ENCODE measurements around the gene ARSB.

Gene ARSB

GRCh38 chr5:78927657-78928282, 57.3 kb downstream of the ARSB start:
- no peak overlapping the region for H3K4me3 ChIP-seq (ENCODE audit: low read depth, low read length)
- DNase-seq (ENCODE audit: low read depth, low spot score), result peak; percentile 53
- POLR2A ChIA-PET, result no interaction called here
- CTCF ChIA-PET, result interaction anchor here (1.2 to 2.2 kb wide), 5 partner anchors 9 to 293 kb away, joined by 3 to 17 read pairs (median 4); no protein-coding TSS in a partner anchor
- TF ChIP-seq CTCF (IDR thresholded peaks at IDR 0.05; ENCODE audit: insufficient read depth, low read length, missing control alignments), result no peak

DNA sequence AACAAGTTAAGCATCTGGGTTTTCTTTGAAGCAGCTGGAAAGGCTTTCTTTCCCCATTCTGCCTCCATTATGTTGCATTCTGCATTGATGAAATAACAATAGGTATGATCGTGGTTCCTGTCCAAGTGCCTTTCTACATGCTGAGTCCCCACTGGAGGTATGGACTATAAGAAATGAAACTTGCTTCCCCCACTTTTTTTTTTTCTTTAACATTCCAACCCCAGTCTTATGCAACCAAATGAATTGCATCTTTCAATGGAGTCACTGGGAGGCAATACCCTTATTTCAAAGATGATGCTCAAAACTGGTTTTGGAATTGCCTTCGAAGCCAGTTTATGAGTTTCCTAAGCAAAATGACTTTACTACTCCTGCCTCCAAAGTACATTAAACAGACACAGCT, 58.9 kb downstream of the ARSB start:
- CTCF ChIA-PET, result interaction anchor here (1.7 to 2.2 kb wide), 2 partner anchors 27 to 39 kb away, joined by 10 to 17 read pairs; no protein-coding TSS in a partner anchor
- POLR2A ChIA-PET, result no interaction called here
- DNase-seq (ENCODE audit: low read depth, low spot score), result no peak

DNA sequence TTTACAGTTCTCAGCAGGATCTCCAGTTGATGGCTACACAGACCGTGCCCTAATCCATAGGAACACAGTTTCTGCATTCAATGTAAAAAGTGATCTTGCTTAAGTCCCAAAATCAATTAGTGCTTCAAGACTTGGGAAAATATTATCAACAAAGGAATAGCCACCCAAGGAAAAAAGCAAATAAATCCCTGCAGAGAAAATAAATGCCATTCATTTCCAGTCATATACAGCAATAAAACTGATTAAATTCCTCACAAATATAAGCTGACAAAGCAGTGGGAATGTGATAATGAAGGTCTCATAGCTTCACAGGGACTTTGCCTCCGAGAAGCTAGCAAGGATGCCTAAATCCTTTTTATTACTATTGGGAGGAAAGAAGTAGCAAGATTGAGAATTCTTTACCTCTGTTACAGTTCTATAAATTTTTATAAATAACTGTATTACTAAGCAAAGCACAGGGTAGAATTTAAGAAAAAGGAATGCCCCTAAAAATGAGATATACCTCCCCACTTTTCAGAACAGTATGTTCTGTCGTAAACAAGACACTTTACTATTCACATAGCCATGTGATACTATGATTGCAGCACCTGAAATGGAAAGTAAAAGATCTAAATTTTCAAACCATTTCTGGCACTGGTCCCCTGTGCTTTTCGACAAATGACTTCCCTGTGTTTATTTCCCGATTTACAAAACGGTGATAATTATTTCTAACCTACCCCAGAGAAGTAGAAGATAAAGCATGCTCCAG, 59.8 kb downstream of the ARSB start:
- CTCF ChIA-PET, result interaction anchor here (1.3 kb wide), 1 partner anchor 25 kb away, joined by 5 read pairs; no protein-coding TSS in a partner anchor

More for the DNA sequence above, 58.9 kb downstream of the ARSB start:
- H3K4me3 ChIP-seq (ENCODE audit: low read depth, low read length), result no peak overlapping the region
- TF ChIP-seq CTCF (IDR thresholded peaks at IDR 0.05; ENCODE audit: insufficient read depth, low read length, missing control alignments), result no peak

DNA sequence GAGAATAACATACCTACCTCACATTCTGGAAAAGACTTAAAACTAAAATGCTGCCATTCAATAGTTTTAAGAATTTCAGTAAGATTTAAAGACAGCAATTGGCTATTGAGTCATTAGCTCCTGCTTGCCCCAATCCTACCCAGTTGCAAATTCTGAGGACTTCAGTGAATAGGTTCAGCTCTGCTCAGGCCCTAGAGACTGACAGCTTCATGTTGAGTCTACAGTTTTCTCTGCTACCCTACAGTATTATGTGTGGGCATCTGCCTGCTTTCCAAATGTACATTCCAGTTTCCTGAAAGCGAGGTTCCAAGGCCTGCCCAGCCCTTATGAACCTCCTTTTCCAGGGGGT, 61.5 kb downstream of the ARSB start:
- POLR2A ChIA-PET, result no interaction called here
- no peak for TF ChIP-seq CTCF (IDR thresholded peaks at IDR 0.05; ENCODE audit: insufficient read depth, low read length, missing control alignments)
- CTCF ChIA-PET, result interaction anchor here (0.7 to 1.9 kb wide), 8 partner anchors 8 to 456 kb away, joined by 3 to 7 read pairs (median 4); no protein-coding TSS in a partner anchor
- no peak for DNase-seq (ENCODE audit: low read depth, low spot score)
- H3K4me3 ChIP-seq (ENCODE audit: low read depth, low read length), result no peak overlapping the region

More for the DNA sequence above, 59.8 kb downstream of the ARSB start:
- no peak overlapping the region for H3K4me3 ChIP-seq (ENCODE audit: low read depth, low read length)
- POLR2A ChIA-PET, result no interaction called here
- no peak for DNase-seq (ENCODE audit: low read depth, low spot score)
- TF ChIP-seq CTCF (IDR thresholded peaks at IDR 0.05; ENCODE audit: insufficient read depth, low read length, missing control alignments), result no peak

GRCh38 chr5:78922879-78923621, 62.1 kb downstream of the ARSB start:
- CTCF ChIA-PET, result interaction anchor here (1.1 to 1.9 kb wide), 8 partner anchors 8 to 456 kb away, joined by 3 to 7 read pairs (median 4); no protein-coding TSS in a partner anchor
- no peak overlapping the region for H3K4me3 ChIP-seq (ENCODE audit: low read depth, low read length)
- POLR2A ChIA-PET, result no interaction called here
- no peak for DNase-seq (ENCODE audit: low read depth, low spot score)
- no peak for TF ChIP-seq CTCF (IDR thresholded peaks at IDR 0.05; ENCODE audit: insufficient read depth, low read length, missing control alignments)

Data from AG04449 (cell line).